NCI-H460 (cell line): ENCODE data around the gene ZBTB12. TPM values are rescaled to one million over a fixed set of nuclear protein-coding genes. Genes with fewer than 3 reads are reported as not detected.
"Not testable (repeated sequence)": the region's sequence is repeated elsewhere in the genome, so short reads cannot be mapped to it uniquely, and the experiment has no call there.

Experiments used
- DNase-seq: peaks from one replicate; pipeline ENCODE4 v3.0.0-alpha.2; 2016; ENCODE audit warnings: low read depth; ENCODE audit errors: extremely low read depth
- total RNA-seq: library from RNA; depleted of rRNA; stranded (reverse); fragments of >200 nt; shearing (Covaris generic); gene quantifications from 2 replicates; pipeline ENCODE4 v1.2.3, GENCODE V29; 2014

Gene ZBTB12
- total RNA-seq, 1 experiment from 2014 or later: 2.8 TPM

GRCh38 chr6:31922942-31923341 is 21.1 kb upstream of the ZBTB12 start:
- DNase-seq: no peak

GRCh38 chr6:31920811-31921210 is 18.9 kb upstream of the ZBTB12 start:
- DNase-seq: no peak

GRCh38 chr6:31919624-31920303 is 17.9 kb upstream of the ZBTB12 start:
- no peak for DNase-seq

- DNase-seq: no peak
These were observed 16.3 kb upstream of the ZBTB12 start for GRCh38 chr6:31918069-31918720.

- no peak for DNase-seq
These were observed 13.9 kb upstream of the ZBTB12 start for GRCh38 chr6:31915756-31916155.

- no peak for DNase-seq
These were observed 13.5 kb upstream of the ZBTB12 start for GRCh38 chr6:31915351-31915750.

GRCh38 chr6:31911826-31912585 is 10.1 kb upstream of the ZBTB12 start:
- no peak for DNase-seq

GRCh38 chr6:31909298-31909697 is 7.4 kb upstream of the ZBTB12 start:
- not testable (repeated sequence) for DNase-seq

GRCh38 chr6:31908791-31909190 is 6.9 kb upstream of the ZBTB12 start:
- no peak for DNase-seq

GRCh38 chr6:31908255-31908654 is 6.4 kb upstream of the ZBTB12 start:
- DNase-seq: not testable (repeated sequence)

- no peak for DNase-seq
These were observed 5.4 kb upstream of the ZBTB12 start for GRCh38 chr6:31907158-31907813.

- not testable (repeated sequence) for DNase-seq
These were observed 4.8 kb upstream of the ZBTB12 start for GRCh38 chr6:31906727-31907126.

- no peak for DNase-seq
These were observed 4.2 kb upstream of the ZBTB12 start for GRCh38 chr6:31906122-31906521.

GRCh38 chr6:31905041-31905440 is 3.2 kb upstream of the ZBTB12 start:
- DNase-seq: no peak

- DNase-seq: no peak
These were observed 2.1 kb upstream of the ZBTB12 start for GRCh38 chr6:31903957-31904356.

- no peak for DNase-seq
These were observed 402 bp downstream of the ZBTB12 start for GRCh38 chr6:31901415-31901952.

- DNase-seq: no peak
These were observed 920 bp downstream of the ZBTB12 start for GRCh38 chr6:31900917-31901414.

- DNase-seq: no peak
These were observed 1.8 kb downstream of the ZBTB12 start for GRCh38 chr6:31899882-31900722.

- no peak for DNase-seq
These were observed 2.7 kb downstream of the ZBTB12 start for GRCh38 chr6:31899215-31899614.
